ENCODE measurements around the gene MAP2.

GRCh38 chr2:209472112-209472832 lies 48.4 kb downstream of the MAP2 start:
- TF ChIP-seq EZH2 (IDR thresholded peaks at IDR 0.05; ENCODE audit: low read length, missing control alignments) (no peak), CTCF (conservative IDR thresholded peaks at IDR 0.05 in 1 of 2, IDR thresholded peaks at IDR 0.05 in 1 of 2; ENCODE audit: low read depth in 1 of 2, low read length in 2 of 2) (no peak)
